Panc1 (cell line): Measurements from ENCODE around the gene KIF18B. TPM values are rescaled to one million over a fixed set of nuclear protein-coding genes. Genes with fewer than 3 reads are reported as not detected.

Experiments used
- ATAC-seq: fragments of 200-7000 bp; cut with Tn5 transposase; 2 replicates; pipeline ENCODE4 v1.9.1; 2020; ENCODE audit warnings: mild to moderate bottlenecking, moderate library complexity
- BruUV-seq: library from RNA; stranded (reverse); fragments of 400-500 nt; replicated peaks from 2 replicates; lab custom pipeline; 2021; lab: Mats Ljungman, UMichigan
- CTCF ChIA-PET: fragments of 300-600 bp; sonication (Branson Sonifier 250); formaldehyde crosslinking; loops from one replicate; lab custom pipeline; 2022; ENCODE audit warnings: antibody characterized with exemption; lab: Charles Lee
- POLR2A ChIA-PET: fragments of 300-600 bp; sonication (Branson Sonifier 250); formaldehyde crosslinking; loops from one replicate; lab custom pipeline; 2022; ENCODE audit warnings: antibody characterized with exemption; lab: Charles Lee
- DNase-seq: peaks from one replicate; pipeline ENCODE4 v3.0.0-alpha.2; 2010; ENCODE audit warnings: low read depth, low spot score
- H3K27ac ChIP-seq: 2 replicates; pipeline ENCODE4 v1.5.1; 2011; ENCODE audit warnings: mild to moderate bottlenecking, low read length, inconsistent platforms
- H3K27me3 ChIP-seq: fragments of 200-500 bp; sonication (Bioruptor generic); 2 replicates; pipeline ENCODE4 v1.6.0; 2014; ENCODE audit warnings: low read length, inconsistent platforms; ENCODE audit not compliant: control insufficient read depth, insufficient read depth
- H3K36me3 ChIP-seq: fragments of 200-500 bp; sonication (Bioruptor generic); 2 replicates; pipeline ENCODE4 v1.5.1; 2014; ENCODE audit warnings: inconsistent platforms, mild to moderate bottlenecking, low read length, moderate library complexity; ENCODE audit not compliant: control insufficient read depth, insufficient read depth
- H3K4me1 ChIP-seq: 2 replicates; pipeline ENCODE4 v1.5.1; 2011; ENCODE audit warnings: inconsistent platforms, mild to moderate bottlenecking, low read length, moderate library complexity; ENCODE audit not compliant: control insufficient read depth, insufficient read depth
- H3K4me3 ChIP-seq, 2 experiments: 2 replicates each; pipeline ENCODE4 v1.5.1; 2011 to 2012; ENCODE audit warnings: low read depth in 2 of 2, low read length in 2 of 2, mild to moderate bottlenecking in 2 of 2, inconsistent platforms in 1 of 2, moderate library complexity in 1 of 2
- H3K9me3 ChIP-seq: fragments of 200-500 bp; sonication (Bioruptor generic); 2 replicates; pipeline ENCODE4 v1.5.1; 2014; ENCODE audit warnings: low read depth, mild to moderate bottlenecking, inconsistent platforms, low read length, moderate library complexity; ENCODE audit not compliant: control insufficient read depth, insufficient read depth
- POLR2AphosphoS5 ChIP-seq: IDR thresholded peaks from 2 replicates; pipeline ENCODE4 v1.6.1; 2012; ENCODE audit warnings: mild to moderate bottlenecking, low read depth, low read length, moderate library complexity
- REST ChIP-seq, 2 experiments: IDR thresholded peaks; 2 replicates each; pipeline ENCODE4 v1.6.1; 2011 to 2012; ENCODE audit warnings: low read depth in 2 of 2, control low read depth in 1 of 2, low read length in 1 of 2, mild to moderate bottlenecking in 1 of 2, moderate library complexity in 1 of 2; ENCODE audit not compliant: insufficient read depth in 1 of 2
- SIN3A ChIP-seq: IDR thresholded peaks from 2 replicates; pipeline ENCODE4 v1.6.1; 2012; ENCODE audit warnings: low read depth, mild to moderate bottlenecking, low read length, moderate library complexity, borderline replicate concordance; ENCODE audit not compliant: insufficient read depth
- TCF7L2 ChIP-seq: IDR thresholded peaks from 2 replicates; pipeline ENCODE4 v1.6.1; 2011; ENCODE audit warnings: mild to moderate bottlenecking, low read depth, low read length, inconsistent platforms
- in situ Hi-C: cut with HindIII; loops from 2 replicates; pipeline ENCODE4 v1.10.0; 2016; ENCODE audit warnings: low sequenced_read_pairs, low pct_unique_long_range_greater_than_20kb
- intact Hi-C: fragments of 100-400 bp; cut with micrococcal nuclease; formaldehyde crosslinking; loops from one replicate; pipeline ENCODE4 v1.10.0; 2022; ENCODE audit not compliant: unreplicated experiment
- total RNA-seq: library from RNA; stranded (reverse); gene quantifications from one replicate; pipeline ENCODE4 v1.2.1, GENCODE V29; 2021; ENCODE audit not compliant: unreplicated experiment
- TF ChIP-seq, protein P1 (sequence below): fragments of 450-650 bp; IDR thresholded peaks from 2 replicates; pipeline ENCODE4 v1.5.1; 2017; ENCODE audit warnings: mild to moderate bottlenecking

The KIF18B gene
- total RNA-seq, 1 experiment from 2014 or later, result 31.3 TPM

- no peak for DNase-seq
- CTCF ChIA-PET, result no interaction called here
- Histone ChIP-seq H3K27me3 (no peaks in the 10 kb centered on the region), H3K4me1 (no peaks in the 10 kb centered on the region), H3K4me3 (no peak overlapping the region), H3K9me3 (no peaks in the 10 kb centered on the region), H3K27ac (no peak overlapping the region), H3K36me3 (no peaks in the 10 kb centered on the region)
- POLR2A ChIA-PET, result no interaction called here
- intact Hi-C loops (no loop called here), in situ Hi-C loops (no loop called here)
- ATAC-seq, result no peak
- BruUV-seq, result no TSS peak
- no peak for TF ChIP-seq SIN3A
- no peak for TF ChIP-seq POLR2AphosphoS5
- TF ChIP-seq, protein P1, sequence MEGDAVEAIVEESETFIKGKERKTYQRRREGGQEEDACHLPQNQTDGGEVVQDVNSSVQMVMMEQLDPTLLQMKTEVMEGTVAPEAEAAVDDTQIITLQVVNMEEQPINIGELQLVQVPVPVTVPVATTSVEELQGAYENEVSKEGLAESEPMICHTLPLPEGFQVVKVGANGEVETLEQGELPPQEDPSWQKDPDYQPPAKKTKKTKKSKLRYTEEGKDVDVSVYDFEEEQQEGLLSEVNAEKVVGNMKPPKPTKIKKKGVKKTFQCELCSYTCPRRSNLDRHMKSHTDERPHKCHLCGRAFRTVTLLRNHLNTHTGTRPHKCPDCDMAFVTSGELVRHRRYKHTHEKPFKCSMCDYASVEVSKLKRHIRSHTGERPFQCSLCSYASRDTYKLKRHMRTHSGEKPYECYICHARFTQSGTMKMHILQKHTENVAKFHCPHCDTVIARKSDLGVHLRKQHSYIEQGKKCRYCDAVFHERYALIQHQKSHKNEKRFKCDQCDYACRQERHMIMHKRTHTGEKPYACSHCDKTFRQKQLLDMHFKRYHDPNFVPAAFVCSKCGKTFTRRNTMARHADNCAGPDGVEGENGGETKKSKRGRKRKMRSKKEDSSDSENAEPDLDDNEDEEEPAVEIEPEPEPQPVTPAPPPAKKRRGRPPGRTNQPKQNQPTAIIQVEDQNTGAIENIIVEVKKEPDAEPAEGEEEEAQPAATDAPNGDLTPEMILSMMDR, result no peak
- TF ChIP-seq REST (IDR thresholded peaks at IDR 0.05; ENCODE audit: insufficient read depth in 1 of 2, low read depth in 2 of 2, low read length in 1 of 2), result no peak
Observed at GRCh38 chr17:44988044-44988942, 40.7 kb upstream of the KIF18B start.

- in situ Hi-C loops, result no loop called here
- no peaks in the 10 kb centered on the region for H3K27me3 ChIP-seq
- no TSS peak for BruUV-seq
- H3K36me3 ChIP-seq, result no peaks in the 10 kb centered on the region
- H3K4me1 ChIP-seq, result peaks cover 8% of the 10 kb centered on the region
- H3K27ac ChIP-seq, result no peak overlapping the region
- DNase-seq, result no peak
- H3K4me3 ChIP-seq, result no peak overlapping the region
- no peak for ATAC-seq
- no peaks in the 10 kb centered on the region for H3K9me3 ChIP-seq
- ChIA-PET CTCF (no interaction called here), POLR2A (no interaction called here)
- no peak for TF ChIP-seq SIN3A
- no peak for TF ChIP-seq REST (IDR thresholded peaks at IDR 0.05; ENCODE audit: insufficient read depth in 1 of 2, low read depth in 2 of 2, low read length in 1 of 2)
- no peak for TF ChIP-seq TCF7L2
- TF ChIP-seq POLR2AphosphoS5, result no peak
- TF ChIP-seq, protein P1, result no peak
- intact Hi-C loops, result no loop called here
Observed at GRCh38 chr17:44983563-44983962, 36.0 kb upstream of the KIF18B start.
